GM20431 (cell line): ENCODE data around the gene SGSM2.
"Not testable (repeated sequence)": the region's sequence is repeated elsewhere in the genome, so short reads cannot be mapped to it uniquely, and the experiment has no call there.

Experiments used
- in situ Hi-C: fragments of 300-500 bp; cut with MseI, MboI; formaldehyde crosslinking; loops from one replicate; pipeline ENCODE4 v1.15.0; 2020; ENCODE audit warnings: low sequenced_read_pairs; ENCODE audit not compliant: unreplicated experiment

Gene SGSM2

GRCh38 chr17:2336852-2337543 lies at the start of gene SGSM2:
SGSM2 (plus strand) TSS chr17:2337501; CDS start chr17:2337689, 188 bp downstream.
- in situ Hi-C loops: no loop called here

- in situ Hi-C loops: no loop called here
Measured at GRCh38 chr17:2289878-2290478, 47.3 kb upstream of the SGSM2 start.

GRCh38 chr17:2292100-2292499 lies 45.2 kb upstream of the SGSM2 start:
- in situ Hi-C loops: no loop called here

GRCh38 chr17:2295575-2295974 lies 41.7 kb upstream of the SGSM2 start:
- in situ Hi-C loops: no loop called here

GRCh38 chr17:2297023-2297422 lies 40.3 kb upstream of the SGSM2 start:
- in situ Hi-C loops: no loop called here

- in situ Hi-C loops: no loop called here
Measured at GRCh38 chr17:2299136-2299535, 38.2 kb upstream of the SGSM2 start.

- in situ Hi-C loops: no loop called here
Measured at GRCh38 chr17:2299756-2300155, 37.5 kb upstream of the SGSM2 start.

- in situ Hi-C loops: no loop called here
Measured at GRCh38 chr17:2302778-2303203, 34.5 kb upstream of the SGSM2 start.

- in situ Hi-C loops: no loop called here
Measured at GRCh38 chr17:2303204-2304188, 33.8 kb upstream of the SGSM2 start, which contains the start of the genes SMG6 and SRR. SMG6 (minus strand) TSS chr17:2303785; CDS start chr17:2303720, 65 bp downstream. SRR (plus strand) TSS chr17:2303950; CDS start chr17:2315561, 11,611 bp downstream.

GRCh38 chr17:2304931-2305330 lies 32.4 kb upstream of the SGSM2 start:
- in situ Hi-C loops: no loop called here

- in situ Hi-C loops: no loop called here
Measured at GRCh38 chr17:2309338-2310154, 27.8 kb upstream of the SGSM2 start.

- in situ Hi-C loops: no loop called here
Measured at GRCh38 chr17:2312736-2313135, 24.6 kb upstream of the SGSM2 start.

- in situ Hi-C loops: not testable (repeated sequence)
Measured at GRCh38 chr17:2316916-2317205, 20.4 kb upstream of the SGSM2 start.

GRCh38 chr17:2317796-2318195 lies 19.5 kb upstream of the SGSM2 start:
- in situ Hi-C loops: no loop called here

GRCh38 chr17:2319051-2319450 lies 18.2 kb upstream of the SGSM2 start:
- in situ Hi-C loops: no loop called here

GRCh38 chr17:2321399-2321798 lies 15.9 kb upstream of the SGSM2 start:
- in situ Hi-C loops: no loop called here

- in situ Hi-C loops: no loop called here
Measured at GRCh38 chr17:2323629-2324314, 13.5 kb upstream of the SGSM2 start.

- in situ Hi-C loops: no loop called here
Measured at GRCh38 chr17:2331303-2331702, 6.0 kb upstream of the SGSM2 start.

- in situ Hi-C loops: no loop called here
Measured at GRCh38 chr17:2335726-2336214, 1.5 kb upstream of the SGSM2 start.
